ENCODE measurements around the gene RAPGEF1.

DNA sequence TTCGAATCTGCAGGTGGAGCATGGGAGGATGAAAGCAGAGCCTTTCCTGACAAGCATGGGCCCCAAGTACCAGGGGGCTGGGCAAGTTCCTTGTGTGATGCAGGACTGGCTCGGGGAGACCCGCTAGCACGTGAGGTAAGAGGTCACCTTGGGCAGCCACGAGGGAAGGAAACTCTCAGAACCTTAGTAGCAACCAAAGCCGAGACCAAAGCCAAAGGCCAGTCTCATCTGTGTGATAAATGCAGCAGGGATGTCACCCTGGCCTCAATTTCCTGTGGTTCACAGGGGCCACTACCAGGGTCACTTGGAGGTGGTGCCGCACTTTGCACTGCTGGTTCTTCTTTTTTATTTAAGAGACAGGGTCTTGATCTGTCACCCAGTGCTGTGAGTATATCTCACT is 155.0 kb downstream of the RAPGEF1 start:
- TF ChIP-seq, protein P1, sequence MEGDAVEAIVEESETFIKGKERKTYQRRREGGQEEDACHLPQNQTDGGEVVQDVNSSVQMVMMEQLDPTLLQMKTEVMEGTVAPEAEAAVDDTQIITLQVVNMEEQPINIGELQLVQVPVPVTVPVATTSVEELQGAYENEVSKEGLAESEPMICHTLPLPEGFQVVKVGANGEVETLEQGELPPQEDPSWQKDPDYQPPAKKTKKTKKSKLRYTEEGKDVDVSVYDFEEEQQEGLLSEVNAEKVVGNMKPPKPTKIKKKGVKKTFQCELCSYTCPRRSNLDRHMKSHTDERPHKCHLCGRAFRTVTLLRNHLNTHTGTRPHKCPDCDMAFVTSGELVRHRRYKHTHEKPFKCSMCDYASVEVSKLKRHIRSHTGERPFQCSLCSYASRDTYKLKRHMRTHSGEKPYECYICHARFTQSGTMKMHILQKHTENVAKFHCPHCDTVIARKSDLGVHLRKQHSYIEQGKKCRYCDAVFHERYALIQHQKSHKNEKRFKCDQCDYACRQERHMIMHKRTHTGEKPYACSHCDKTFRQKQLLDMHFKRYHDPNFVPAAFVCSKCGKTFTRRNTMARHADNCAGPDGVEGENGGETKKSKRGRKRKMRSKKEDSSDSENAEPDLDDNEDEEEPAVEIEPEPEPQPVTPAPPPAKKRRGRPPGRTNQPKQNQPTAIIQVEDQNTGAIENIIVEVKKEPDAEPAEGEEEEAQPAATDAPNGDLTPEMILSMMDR (IDR thresholded peaks at IDR 0.05) = no peak
- no peak for TF ChIP-seq POLR2A (IDR thresholded peaks at IDR 0.05)
- no peak for TF ChIP-seq EP300 (IDR thresholded peaks at IDR 0.05)

Data from sigmoid colon (tissue), 4 donors.